HEK293 (cell line): ENCODE measurements around the gene RHOV.

Source experiments
- CTCF ChIA-PET: fragments of 350-600 bp; formaldehyde crosslinking; extraction: SDS; loops from one replicate; lab custom pipeline; 2021; ENCODE audit warnings: antibody characterized with exemption; lab: Yijun Ruan, JAX
- POLR2A ChIA-PET: fragments of 300-600 bp; formaldehyde crosslinking; extraction: SDS; loops from one replicate; lab custom pipeline; 2020; ENCODE audit warnings: antibody characterized with exemption, inconsistent platforms; lab: Yijun Ruan, JAX
- H3K27ac ChIP-seq: fragments of 200-500 bp; sonication (Bioruptor generic); 2 replicates; pipeline ENCODE4 v1.5.1; 2014; ENCODE audit warnings: low read depth, low read length, control low read depth, inconsistent platforms; ENCODE audit errors: extremely low read depth
- H3K36me3 ChIP-seq, 2 experiments: fragments of 200-500 bp in 1 of 2; sonication (Bioruptor generic) in 1 of 2; 1 replicate in 1 of 2; 2 replicates in 1 of 2; pipeline ENCODE4 v1.5.1; 2014 to 2017; ENCODE audit warnings: inconsistent platforms in 2 of 2, low read length in 2 of 2; ENCODE audit not compliant: control insufficient read depth in 2 of 2, insufficient read depth in 1 of 2
- H3K4me1 ChIP-seq: fragments of 200-500 bp; sonication (Bioruptor generic); 2 replicates; pipeline ENCODE4 v1.5.1; 2014; ENCODE audit warnings: mild to moderate bottlenecking, low read length, inconsistent platforms; ENCODE audit not compliant: control insufficient read depth, insufficient read depth
- H3K4me3 ChIP-seq: 2 replicates; pipeline ENCODE4 v1.5.1; 2011; ENCODE audit warnings: low read depth, mild to moderate bottlenecking, control low read depth, low read length, moderate library complexity
- H3K9me3 ChIP-seq: fragments of 200-500 bp; sonication (Bioruptor generic); 2 replicates; pipeline ENCODE4 v1.5.1; 2014; ENCODE audit warnings: low read depth, low read length, inconsistent platforms; ENCODE audit not compliant: control insufficient read depth, insufficient read depth
- EGR2 ChIP-seq: fragments of 450-650 bp; formaldehyde crosslinking; IDR thresholded peaks from 2 replicates; pipeline ENCODE4 v1.5.1; 2016; ENCODE audit warnings: low read depth, missing biosample characterization, missing genetic modification characterization
- FEZF1 ChIP-seq: fragments of 450-650 bp; formaldehyde crosslinking; IDR thresholded peaks from 2 replicates; pipeline ENCODE4 v1.5.1; 2016; ENCODE audit warnings: missing biosample characterization, missing genetic modification characterization
- GLIS2 ChIP-seq: fragments of 450-650 bp; formaldehyde crosslinking; IDR thresholded peaks from 2 replicates; pipeline ENCODE4 v1.5.1; 2016; ENCODE audit warnings: missing biosample characterization, missing genetic modification characterization
- HOXC10 ChIP-seq: sonication (generic); formaldehyde crosslinking; IDR thresholded peaks from 2 replicates; pipeline ENCODE4 v1.8.1; 2023; ENCODE audit warnings: mild to moderate bottlenecking, missing genetic modification reagents
- IKZF3 ChIP-seq: fragments of 450-650 bp; IDR thresholded peaks from 2 replicates; pipeline ENCODE4 v1.5.0; 2018; ENCODE audit warnings: missing biosample characterization, mild to moderate bottlenecking, missing genetic modification characterization, moderate library complexity
- KLF7 ChIP-seq: fragments of 450-650 bp; formaldehyde crosslinking; IDR thresholded peaks from 2 replicates; pipeline ENCODE4 v1.5.1; 2016; ENCODE audit warnings: missing biosample characterization, missing genetic modification characterization, borderline replicate concordance
- KLF9 ChIP-seq: fragments of 450-650 bp; formaldehyde crosslinking; IDR thresholded peaks from 2 replicates; pipeline ENCODE4 v1.5.1; 2016; ENCODE audit warnings: missing biosample characterization, missing genetic modification characterization, low read depth
- OVOL3 ChIP-seq: fragments of 450-650 bp; formaldehyde crosslinking; IDR thresholded peaks from 2 replicates; pipeline ENCODE4 v1.5.1; 2016; ENCODE audit warnings: missing biosample characterization, missing genetic modification characterization
- PRDM1 ChIP-seq: fragments of 450-650 bp; formaldehyde crosslinking; IDR thresholded peaks from 2 replicates; pipeline ENCODE4; 2016; ENCODE audit warnings: missing biosample characterization, missing genetic modification characterization
- SP7 ChIP-seq: fragments of 450-650 bp; formaldehyde crosslinking; IDR thresholded peaks from 2 replicates; pipeline ENCODE4 v1.5.1; 2016; ENCODE audit warnings: missing biosample characterization, missing genetic modification characterization
- WT1 ChIP-seq: fragments of 450-650 bp; formaldehyde crosslinking; IDR thresholded peaks from 2 replicates; pipeline ENCODE4 v1.5.1; 2016; ENCODE audit warnings: missing biosample characterization, missing genetic modification characterization
- ZBTB17 ChIP-seq: fragments of 450-650 bp; formaldehyde crosslinking; IDR thresholded peaks from 2 replicates; pipeline ENCODE4 v1.5.1; 2016; ENCODE audit warnings: missing biosample characterization, missing genetic modification characterization
- ZBTB20 ChIP-seq: fragments of 450-650 bp; formaldehyde crosslinking; IDR thresholded peaks from 2 replicates; pipeline ENCODE4 v1.5.1; 2016; ENCODE audit warnings: missing biosample characterization, missing genetic modification characterization
- ZFHX2 ChIP-seq: fragments of 450-650 bp; formaldehyde crosslinking; conservative IDR thresholded peaks from 2 replicates; pipeline ENCODE4 v1.5.1; 2016; ENCODE audit warnings: missing biosample characterization, missing genetic modification characterization
- ZIC2 ChIP-seq: fragments of 450-650 bp; formaldehyde crosslinking; IDR thresholded peaks from 2 replicates; pipeline ENCODE4 v1.5.1; 2016; ENCODE audit warnings: missing biosample characterization, missing genetic modification characterization
- ZNF169 ChIP-seq: fragments of 450-650 bp; formaldehyde crosslinking; IDR thresholded peaks from 2 replicates; pipeline ENCODE4 v1.5.1; 2016; ENCODE audit warnings: missing biosample characterization, missing genetic modification characterization
- ZNF175 ChIP-seq: fragments of 450-650 bp; formaldehyde crosslinking; IDR thresholded peaks from 2 replicates; pipeline ENCODE4 v1.5.1; 2016; ENCODE audit warnings: missing biosample characterization, missing genetic modification characterization
- ZNF214 ChIP-seq: fragments of 450-650 bp; formaldehyde crosslinking; IDR thresholded peaks from 2 replicates; pipeline ENCODE4 v1.5.1; 2017; ENCODE audit warnings: missing biosample characterization, mild to moderate bottlenecking, missing genetic modification characterization, borderline replicate concordance
- ZNF366 ChIP-seq: fragments of 450-650 bp; formaldehyde crosslinking; conservative IDR thresholded peaks from 2 replicates; pipeline ENCODE4 v1.5.1; 2016; ENCODE audit warnings: missing biosample characterization, missing genetic modification characterization
- ZNF391 ChIP-seq: fragments of 450-650 bp; formaldehyde crosslinking; IDR thresholded peaks from 2 replicates; pipeline ENCODE4 v1.5.1; 2016; ENCODE audit warnings: low read depth, missing biosample characterization, missing genetic modification characterization, borderline replicate concordance
- ZNF394 ChIP-seq: fragments of 450-650 bp; formaldehyde crosslinking; IDR thresholded peaks from 2 replicates; pipeline ENCODE4 v1.5.1; 2016; ENCODE audit warnings: missing biosample characterization, missing genetic modification characterization, mild to moderate bottlenecking, moderate library complexity, borderline replicate concordance
- ZNF423 ChIP-seq: fragments of 450-650 bp; formaldehyde crosslinking; IDR thresholded peaks from 2 replicates; pipeline ENCODE4 v1.5.1; 2016; ENCODE audit warnings: missing biosample characterization, missing genetic modification characterization
- ZNF585B ChIP-seq: fragments of 450-650 bp; formaldehyde crosslinking; IDR thresholded peaks from 2 replicates; pipeline ENCODE4 v1.5.1; 2016; ENCODE audit warnings: missing biosample characterization, missing genetic modification characterization
- ZNF626 ChIP-seq: fragments of 450-650 bp; sonication (Bioruptor Pico); formaldehyde crosslinking; IDR thresholded peaks from 2 replicates; pipeline ENCODE4 v1.5.1; 2018; ENCODE audit warnings: missing biosample characterization, missing genetic modification characterization, inconsistent platforms
- ZNF660 ChIP-seq: fragments of 450-650 bp; IDR thresholded peaks from 2 replicates; pipeline ENCODE4 v1.5.1; 2018; ENCODE audit warnings: missing biosample characterization, mild to moderate bottlenecking, missing genetic modification characterization
- ZSCAN23 ChIP-seq: fragments of 450-650 bp; formaldehyde crosslinking; IDR thresholded peaks from 2 replicates; pipeline ENCODE4 v1.5.1; 2016; ENCODE audit warnings: missing biosample characterization, missing genetic modification characterization
- TF ChIP-seq, protein P1 (sequence below): fragments of 450-650 bp; IDR thresholded peaks from 2 replicates; pipeline ENCODE4 v1.5.1; 2018; ENCODE audit warnings: missing biosample characterization, mild to moderate bottlenecking, missing genetic modification characterization
- TF ChIP-seq, protein P2 (sequence below): fragments of 450-650 bp; formaldehyde crosslinking; IDR thresholded peaks from 2 replicates; pipeline ENCODE4 v1.5.1; 2016; ENCODE audit warnings: missing biosample characterization, missing genetic modification characterization
- TF ChIP-seq, protein P3 (sequence below): fragments of 450-650 bp; formaldehyde crosslinking; IDR thresholded peaks from 2 replicates; pipeline ENCODE4 v1.5.1; 2016; ENCODE audit warnings: missing biosample characterization, missing genetic modification characterization
- TF ChIP-seq, protein P4 (sequence below): fragments of 450-650 bp; formaldehyde crosslinking; IDR thresholded peaks from 2 replicates; pipeline ENCODE4 v1.5.1; 2016; ENCODE audit warnings: missing biosample characterization, missing genetic modification characterization

The RHOV gene, protein sequence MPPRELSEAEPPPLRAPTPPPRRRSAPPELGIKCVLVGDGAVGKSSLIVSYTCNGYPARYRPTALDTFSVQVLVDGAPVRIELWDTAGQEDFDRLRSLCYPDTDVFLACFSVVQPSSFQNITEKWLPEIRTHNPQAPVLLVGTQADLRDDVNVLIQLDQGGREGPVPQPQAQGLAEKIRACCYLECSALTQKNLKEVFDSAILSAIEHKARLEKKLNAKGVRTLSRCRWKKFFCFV

DNA sequence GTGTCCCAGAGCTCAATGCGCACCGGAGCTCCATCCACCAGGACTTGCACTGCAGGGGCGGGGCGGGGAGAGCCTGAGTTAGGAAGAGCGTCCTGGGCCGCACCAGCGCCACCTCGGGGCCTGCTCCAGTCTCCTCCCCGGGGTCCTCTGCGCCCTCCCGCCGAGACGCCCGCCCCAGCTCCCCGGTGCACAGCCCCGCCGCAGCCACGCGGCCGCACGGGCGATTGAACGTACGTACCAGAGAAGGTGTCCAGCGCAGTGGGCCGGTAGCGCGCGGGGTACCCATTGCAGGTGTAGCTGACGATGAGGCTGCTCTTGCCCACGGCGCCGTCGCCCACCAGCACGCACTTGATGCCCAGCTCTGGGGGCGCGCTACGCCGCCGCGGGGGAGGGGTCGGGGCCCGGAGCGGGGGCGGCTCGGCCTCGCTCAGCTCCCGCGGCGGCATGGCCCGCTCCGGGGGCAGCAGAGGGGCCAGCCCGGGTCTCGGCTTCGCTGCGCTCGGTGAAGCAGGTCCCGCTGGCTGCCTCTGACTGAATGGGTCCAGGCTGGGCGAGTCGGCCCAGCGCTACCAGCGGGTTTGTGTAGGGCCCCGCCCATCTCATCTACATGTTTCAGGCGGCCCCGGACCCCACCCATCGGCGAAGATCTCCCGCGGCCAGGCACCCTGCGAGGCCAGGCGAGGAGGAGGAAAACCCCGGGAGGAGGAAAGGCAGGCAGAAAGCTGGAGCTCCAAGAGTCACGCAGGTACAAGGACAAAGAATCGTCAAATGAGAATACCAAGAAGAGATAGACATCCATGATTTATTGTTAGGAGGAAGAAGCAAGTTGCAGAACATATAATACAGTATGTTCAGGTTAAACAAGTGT is at the start of gene RHOV:
RHOV (minus strand) TSS at position 541 of the 868 bp plus-strand sequence; CDS start at position 446, 95 bp downstream.
- Histone ChIP-seq H3K36me3 (no peaks in the 10 kb centered on the region), H3K27ac (peak within 1 kb of the TSS; percentile 69; the same call in 1 of the 2 replicates), H3K9me3 (no peaks in the 10 kb centered on the region), H3K4me3 (peak within 1 kb of the TSS; percentile 67), H3K4me1 (0 out of 2 replicates have a peak, but pooled peaks cover 2% of the 10 kb centered on the region)
- ChIA-PET CTCF (interaction anchor here (0.5 to 2.6 kb wide), 8 partner anchors 11 to 462 kb away, joined by 3 to 17 read pairs (median 6); partner anchors contain the start of gene VPS18), POLR2A (interaction anchor here (0.6 to 5.6 kb wide), 17 partner anchors 13 to 284 kb away, joined by 3 to 49 read pairs (median 5); partner anchors contain the start of genes CHAC1, DLL4, RAD51 and SPINT1)
- peak; percentile 70 for TF ChIP-seq ZBTB17 (tag by site-specific recombination)
- TF ChIP-seq ZNF660 = no peak
- peak; percentile 78 for TF ChIP-seq KLF9 (tag by site-specific recombination)
- TF ChIP-seq, protein P1, sequence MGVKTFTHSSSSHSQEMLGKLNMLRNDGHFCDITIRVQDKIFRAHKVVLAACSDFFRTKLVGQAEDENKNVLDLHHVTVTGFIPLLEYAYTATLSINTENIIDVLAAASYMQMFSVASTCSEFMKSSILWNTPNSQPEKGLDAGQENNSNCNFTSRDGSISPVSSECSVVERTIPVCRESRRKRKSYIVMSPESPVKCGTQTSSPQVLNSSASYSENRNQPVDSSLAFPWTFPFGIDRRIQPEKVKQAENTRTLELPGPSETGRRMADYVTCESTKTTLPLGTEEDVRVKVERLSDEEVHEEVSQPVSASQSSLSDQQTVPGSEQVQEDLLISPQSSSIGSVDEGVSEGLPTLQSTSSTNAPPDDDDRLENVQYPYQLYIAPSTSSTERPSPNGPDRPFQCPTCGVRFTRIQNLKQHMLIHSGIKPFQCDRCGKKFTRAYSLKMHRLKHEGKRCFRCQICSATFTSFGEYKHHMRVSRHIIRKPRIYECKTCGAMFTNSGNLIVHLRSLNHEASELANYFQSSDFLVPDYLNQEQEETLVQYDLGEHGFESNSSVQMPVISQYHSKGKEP (tag by site-specific recombination) = no peak
- TF ChIP-seq ZNF626 (tag by site-specific recombination) = no peak
- TF ChIP-seq IKZF3 (tag by site-specific recombination) = peak; percentile 54
- TF ChIP-seq, protein P2, sequence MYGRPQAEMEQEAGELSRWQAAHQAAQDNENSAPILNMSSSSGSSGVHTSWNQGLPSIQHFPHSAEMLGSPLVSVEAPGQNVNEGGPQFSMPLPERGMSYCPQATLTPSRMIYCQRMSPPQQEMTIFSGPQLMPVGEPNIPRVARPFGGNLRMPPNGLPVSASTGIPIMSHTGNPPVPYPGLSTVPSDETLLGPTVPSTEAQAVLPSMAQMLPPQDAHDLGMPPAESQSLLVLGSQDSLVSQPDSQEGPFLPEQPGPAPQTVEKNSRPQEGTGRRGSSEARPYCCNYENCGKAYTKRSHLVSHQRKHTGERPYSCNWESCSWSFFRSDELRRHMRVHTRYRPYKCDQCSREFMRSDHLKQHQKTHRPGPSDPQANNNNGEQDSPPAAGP (tag by site-specific recombination) = no peak
- peak; percentile 67 for TF ChIP-seq EGR2 (tag by site-specific recombination)
- peak; percentile 86 for TF ChIP-seq ZFHX2 (tag by site-specific recombination)
- peak; percentile 94 for TF ChIP-seq ZNF423 (tag by site-specific recombination)
- peak; percentile 59; the same call in 1 of the 2 replicates for TF ChIP-seq ZNF394 (tag by site-specific recombination)
- TF ChIP-seq, protein P3, sequence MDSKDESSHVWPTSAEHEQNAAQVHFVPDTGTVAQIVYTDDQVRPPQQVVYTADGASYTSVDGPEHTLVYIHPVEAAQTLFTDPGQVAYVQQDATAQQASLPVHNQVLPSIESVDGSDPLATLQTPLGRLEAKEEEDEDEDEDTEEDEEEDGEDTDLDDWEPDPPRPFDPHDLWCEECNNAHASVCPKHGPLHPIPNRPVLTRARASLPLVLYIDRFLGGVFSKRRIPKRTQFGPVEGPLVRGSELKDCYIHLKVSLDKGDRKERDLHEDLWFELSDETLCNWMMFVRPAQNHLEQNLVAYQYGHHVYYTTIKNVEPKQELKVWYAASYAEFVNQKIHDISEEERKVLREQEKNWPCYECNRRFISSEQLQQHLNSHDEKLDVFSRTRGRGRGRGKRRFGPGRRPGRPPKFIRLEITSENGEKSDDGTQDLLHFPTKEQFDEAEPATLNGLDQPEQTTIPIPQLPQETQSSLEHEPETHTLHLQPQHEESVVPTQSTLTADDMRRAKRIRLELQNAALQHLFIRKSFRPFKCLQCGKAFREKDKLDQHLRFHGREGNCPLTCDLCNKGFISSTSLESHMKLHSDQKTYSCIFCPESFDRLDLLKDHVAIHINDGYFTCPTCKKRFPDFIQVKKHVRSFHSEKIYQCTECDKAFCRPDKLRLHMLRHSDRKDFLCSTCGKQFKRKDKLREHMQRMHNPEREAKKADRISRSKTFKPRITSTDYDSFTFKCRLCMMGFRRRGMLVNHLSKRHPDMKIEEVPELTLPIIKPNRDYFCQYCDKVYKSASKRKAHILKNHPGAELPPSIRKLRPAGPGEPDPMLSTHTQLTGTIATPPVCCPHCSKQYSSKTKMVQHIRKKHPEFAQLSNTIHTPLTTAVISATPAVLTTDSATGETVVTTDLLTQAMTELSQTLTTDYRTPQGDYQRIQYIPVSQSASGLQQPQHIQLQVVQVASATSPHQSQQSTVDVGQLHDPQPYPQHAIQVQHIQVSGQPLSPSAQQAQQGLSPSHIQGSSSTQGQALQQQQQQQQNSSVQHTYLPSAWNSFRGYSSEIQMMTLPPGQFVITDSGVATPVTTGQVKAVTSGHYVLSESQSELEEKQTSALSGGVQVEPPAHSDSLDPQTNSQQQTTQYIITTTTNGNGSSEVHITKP (tag by site-specific recombination) = peak; percentile 38; the same call in 1 of the 2 replicates
- TF ChIP-seq ZNF169 (tag by site-specific recombination) = no peak
- no peak for TF ChIP-seq WT1 (tag by site-specific recombination)
- peak; percentile 68; the same call in 1 of the 2 replicates for TF ChIP-seq ZBTB20 (tag by site-specific recombination)
- TF ChIP-seq HOXC10 (CRISPR knock-in tag) = no peak
- TF ChIP-seq GLIS2 = peak; percentile 79
- peak; percentile 31 for TF ChIP-seq SP7 (tag by site-specific recombination)
- TF ChIP-seq ZIC2 (tag by site-specific recombination) = peak; percentile 94
- no peak for TF ChIP-seq ZNF585B (tag by site-specific recombination)
- TF ChIP-seq PRDM1 (tag by site-specific recombination) = no peak
- TF ChIP-seq ZNF391 (tag by site-specific recombination) = no peak
- TF ChIP-seq, protein P4, sequence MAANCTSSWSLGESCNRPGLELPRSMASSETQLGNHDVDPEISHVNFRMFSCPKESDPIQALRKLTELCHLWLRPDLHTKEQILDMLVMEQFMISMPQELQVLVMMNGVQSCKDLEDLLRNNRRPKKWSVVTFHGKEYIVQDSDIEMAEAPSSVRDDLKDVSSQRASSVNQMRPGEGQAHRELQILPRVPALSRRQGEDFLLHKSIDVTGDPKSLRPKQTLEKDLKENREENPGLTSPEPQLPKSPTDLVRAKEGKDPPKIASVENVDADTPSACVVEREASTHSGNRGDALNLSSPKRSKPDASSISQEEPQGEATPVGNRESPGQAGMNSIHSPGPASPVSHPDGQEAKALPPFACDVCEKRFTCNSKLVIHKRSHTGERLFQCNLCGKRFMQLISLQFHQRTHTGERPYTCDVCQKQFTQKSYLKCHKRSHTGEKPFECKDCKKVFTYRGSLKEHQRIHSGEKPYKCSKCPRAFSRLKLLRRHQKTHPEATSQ (tag by site-specific recombination) = no peak
- TF ChIP-seq KLF7 (tag by site-specific recombination) = no peak
- no peak for TF ChIP-seq ZNF214 (tag by site-specific recombination)
- 0 out of 2 replicates have a peak, but pooled peaks have one; percentile 31 for TF ChIP-seq ZNF366 (tag by site-specific recombination)
- TF ChIP-seq ZSCAN23 (tag by site-specific recombination) = no peak
- TF ChIP-seq OVOL3 (tag by site-specific recombination) = no peak
- no peak for TF ChIP-seq FEZF1 (tag by site-specific recombination)
- TF ChIP-seq ZNF175 (tag by site-specific recombination) = no peak
